Uterus (tissue), 4 donors: ENCODE results near the gene AP2A2. TPM values are rescaled to one million over a fixed set of nuclear protein-coding genes. Genes with fewer than 3 reads are reported as not detected.

ENCODE experiments used
- DNase-seq, 2 donors: peaks; one replicate each; pipeline ENCODE4 v3.0.0-alpha.2; 2019 to 2020
- H3K27ac ChIP-seq, 2 donors: fragments of 200-600 bp; sonication (generic); 1 replicate in 1 of 2; 2 replicates in 1 of 2; pipeline ENCODE4 v1.5.1; 2016 to 2018
- H3K27me3 ChIP-seq, 2 donors: fragments of 200-600 bp; sonication (generic); one replicate each; pipeline ENCODE4 v1.5.1; 2018 to 2019; ENCODE audit warnings: control low read depth in 1 of 2
- H3K36me3 ChIP-seq, 2 donors: fragments of 200-600 bp; sonication (generic); one replicate each; pipeline ENCODE4 v1.5.1; 2019; ENCODE audit warnings: control low read depth in 1 of 2
- H3K4me1 ChIP-seq, 2 donors: fragments of 200-600 bp; sonication (generic); one replicate each; pipeline ENCODE4 v1.5.1; 2018 to 2019; ENCODE audit warnings: control low read depth in 1 of 2
- H3K4me3 ChIP-seq, 2 donors: fragments of 200-600 bp; sonication (generic); 1 replicate in 1 of 2; 2 replicates in 1 of 2; pipeline ENCODE4 v1.5.1; 2018 to 2019; ENCODE audit warnings: mild to moderate bottlenecking in 1 of 2
- H3K9me3 ChIP-seq, 2 donors: fragments of 200-600 bp; sonication (generic); one replicate each; pipeline ENCODE4 v1.5.1; 2019; ENCODE audit warnings: control low read depth in 1 of 2
- CTCF ChIP-seq, 4 experiments: fragments of 200-600 bp in 2 of 4; fragments of 450-650 bp in 2 of 4; sonication (generic) in 2 of 4; IDR thresholded peaks; one replicate each; pipeline ENCODE4 v1.5.1; 2016 to 2019; ENCODE audit warnings: antibody characterized with exemption in 4 of 4, mild to moderate bottlenecking in 2 of 4, moderate library complexity in 1 of 4
- POLR2A ChIP-seq, 2 donors: fragments of 450-650 bp; IDR thresholded peaks; one replicate each; pipeline ENCODE4 v1.6.1; 2016; ENCODE audit warnings: antibody characterized with exemption in 2 of 2, mild to moderate bottlenecking in 1 of 2, moderate library complexity in 1 of 2
- intact Hi-C: fragments of 100-400 bp; cut with DNase I; formaldehyde crosslinking; loops from one replicate; pipeline ENCODE4 v1.15.1; 2023; ENCODE audit warnings: low total_unique reads
- total RNA-seq, 4 donors: library from RNA; depleted of rRNA in 3 of 4; stranded (reverse); fragments of >200 nt in 3 of 4; gene quantifications; one replicate each; pipeline versions ENCODE4 v1.1.0 to v1.2.4, GENCODE V29; 2014 to 2023
- donor health status: DM: yes; HTN: yes; CAD: no.

Gene AP2A2
- total RNA-seq, 4 donors from 2014 or later: 25.6 to 120 (median 40.4) TPM

- Histone ChIP-seq H3K36me3 (no peaks in the 10 kb centered on the region), H3K4me1 (no peaks in the 10 kb centered on the region), H3K9me3 (no peaks in the 10 kb centered on the region), H3K27ac (no peak overlapping the region), H3K4me3 (no peak overlapping the region), H3K27me3 (no peaks in the 10 kb centered on the region)
- intact Hi-C loops: no loop called here
- TF ChIP-seq CTCF (IDR thresholded peaks at IDR 0.05): no peak
- TF ChIP-seq POLR2A (IDR thresholded peaks at IDR 0.05): no peak
- no peak for DNase-seq
These were observed 42.1 kb upstream of the AP2A2 start for GRCh38 chr11:883527-883926.

DNA sequence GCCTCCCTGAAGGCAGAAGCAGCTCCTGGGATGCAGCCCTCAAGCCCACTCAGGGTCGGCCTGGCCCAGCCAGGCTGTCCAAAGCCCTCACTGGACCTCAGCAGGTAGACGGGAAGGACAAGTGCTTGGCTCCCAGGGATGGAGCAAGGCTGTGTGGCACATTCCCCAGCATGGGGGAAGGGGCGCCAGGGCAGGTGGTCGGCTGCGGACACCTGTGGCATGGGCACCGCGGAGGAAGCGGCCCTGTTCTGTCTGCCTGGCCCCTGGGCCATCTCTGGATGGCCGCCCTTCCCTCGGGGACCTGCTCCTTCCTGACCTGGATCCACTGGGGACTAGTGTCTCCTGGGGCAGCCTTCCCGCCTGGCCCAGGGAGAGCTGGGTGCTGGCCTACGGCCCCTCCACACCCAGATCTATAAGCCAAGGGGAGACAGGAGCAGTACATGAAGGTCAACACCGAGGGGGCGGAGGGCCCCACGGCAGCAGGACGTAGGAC is 41.0 kb upstream of the AP2A2 start:
- no peaks in the 10 kb centered on the region for H3K4me1 ChIP-seq
- no peaks in the 10 kb centered on the region for H3K27me3 ChIP-seq
- H3K27ac ChIP-seq: no peak overlapping the region
- H3K9me3 ChIP-seq: no peaks in the 10 kb centered on the region
- no peak for DNase-seq
- H3K36me3 ChIP-seq: no peaks in the 10 kb centered on the region
- intact Hi-C loops: no loop called here
- H3K4me3 ChIP-seq: no peak overlapping the region
- no peak for TF ChIP-seq POLR2A (IDR thresholded peaks at IDR 0.05)
- TF ChIP-seq CTCF (IDR thresholded peaks at IDR 0.05): no peak

GRCh38 chr11:886568-886967 is 39.1 kb upstream of the AP2A2 start:
- Histone ChIP-seq H3K27ac (no peak overlapping the region), H3K36me3 (no peaks in the 10 kb centered on the region), H3K27me3 (no peaks in the 10 kb centered on the region), H3K9me3 (no peaks in the 10 kb centered on the region), H3K4me3 (no peak overlapping the region), H3K4me1 (no peaks in the 10 kb centered on the region)
- TF ChIP-seq POLR2A (IDR thresholded peaks at IDR 0.05): no peak
- no peak for TF ChIP-seq CTCF (IDR thresholded peaks at IDR 0.05)
- intact Hi-C loops: no loop called here
- DNase-seq: no peak

- TF ChIP-seq POLR2A (IDR thresholded peaks at IDR 0.05): no peak
- TF ChIP-seq CTCF (IDR thresholded peaks at IDR 0.05): no peak
- Histone ChIP-seq H3K4me3 (no peak overlapping the region), H3K4me1 (no peaks in the 10 kb centered on the region), H3K27ac (no peak overlapping the region), H3K9me3 (no peaks in the 10 kb centered on the region), H3K27me3 (no peaks in the 10 kb centered on the region), H3K36me3 (no peaks in the 10 kb centered on the region)
- no peak for DNase-seq
- intact Hi-C loops: no loop called here
These were observed 38.1 kb upstream of the AP2A2 start for GRCh38 chr11:887589-887988.

GRCh38 chr11:888310-889212 is 37.1 kb upstream of the AP2A2 start:
- no peaks in the 10 kb centered on the region for H3K27me3 ChIP-seq
- H3K9me3 ChIP-seq: no peaks in the 10 kb centered on the region
- no peak overlapping the region for H3K4me3 ChIP-seq
- no peak for DNase-seq
- H3K36me3 ChIP-seq: no peaks in the 10 kb centered on the region
- H3K4me1 ChIP-seq: no peaks in the 10 kb centered on the region
- intact Hi-C loops: no loop called here
- H3K27ac ChIP-seq: no peak overlapping the region
- TF ChIP-seq CTCF (IDR thresholded peaks at IDR 0.05) (no peak), POLR2A (IDR thresholded peaks at IDR 0.05) (no peak)
